Endothelial cell of umbilical vein (primary cell): ENCODE measurements around the gene TNFSF9. TPM values are rescaled to one million over a fixed set of nuclear protein-coding genes. Genes with fewer than 3 reads are reported as not detected.

ENCODE experiments used
- BruUV-seq: library from RNA; stranded (reverse); fragments of 400-500 nt; replicated peaks from 2 replicates; lab custom pipeline; 2021; lab: Mats Ljungman, UMichigan
- CTCF ChIA-PET: fragments of 300-600, 350-600 bp; sonication (Branson Sonifier 250); formaldehyde crosslinking; loops from one replicate; lab custom pipeline; 2021; ENCODE audit warnings: antibody characterized with exemption, inconsistent platforms; lab: Charles Lee
- POLR2A ChIA-PET: fragments of 300-600, 350-600 bp; sonication (Branson Sonifier 250); formaldehyde crosslinking; loops from one replicate; lab custom pipeline; 2021; ENCODE audit warnings: antibody characterized with exemption, inconsistent platforms; lab: Charles Lee
- DNase-seq: peaks from one replicate; pipeline ENCODE4 v3.0.0-alpha.2; 2011; ENCODE audit warnings: low read depth, low spot score
- FAIRE-seq: peaks from 2 replicates; lab custom pipeline; 2011; peaks lifted over from hg19 to GRCh38; lab: Jason Lieb, UNC
- H2AFZ ChIP-seq: 2 replicates; pipeline ENCODE4 v1.6.0; 2012; ENCODE audit warnings: low read depth, low read length, control low read depth, inconsistent platforms
- H3K27ac ChIP-seq: 2 replicates; pipeline ENCODE4 v1.5.1; 2011; ENCODE audit warnings: low read depth, mild to moderate bottlenecking, control low read depth, low read length, moderate library complexity; ENCODE audit not compliant: insufficient read depth
- H3K27me3 ChIP-seq, 2 experiments: 2 replicates each; pipeline versions ENCODE4 v1.6.0 to v1.6.1; 2011; ENCODE audit warnings: low read length in 2 of 2, mixed read lengths in 1 of 2; ENCODE audit not compliant: control insufficient read depth in 2 of 2, insufficient read depth in 2 of 2
- H3K36me3 ChIP-seq, 2 experiments: 2 replicates in 1 of 2; 3 replicates in 1 of 2; pipeline ENCODE4 v1.5.1; 2011; ENCODE audit warnings: low read length in 2 of 2, mild to moderate bottlenecking in 1 of 2, moderate library complexity in 1 of 2; ENCODE audit not compliant: control insufficient read depth in 2 of 2, insufficient read depth in 2 of 2; ENCODE audit errors: extremely low read depth in 1 of 2
- H3K4me1 ChIP-seq: 3 replicates; pipeline ENCODE4 v1.5.1; 2011; ENCODE audit warnings: mild to moderate bottlenecking, low read length; ENCODE audit not compliant: control insufficient read depth, insufficient read depth; ENCODE audit errors: extremely low read depth
- H3K4me2 ChIP-seq: 2 replicates; pipeline ENCODE4 v1.6.1; 2011; ENCODE audit warnings: low read length, control low read depth, mixed read lengths; ENCODE audit not compliant: insufficient read depth
- H3K4me3 ChIP-seq, 3 experiments: fragments of 200-600 bp in 1 of 3; sonication (generic), shearing (Covaris generic) in 1 of 3; replicated peaks in 1 of 3; 2 replicates each; pipeline ENCODE4 v1.5.1; 2011 to 2016; ENCODE audit warnings: control low read depth in 3 of 3, low read length in 3 of 3, mild to moderate bottlenecking in 2 of 3, inconsistent platforms in 1 of 3, low read depth in 1 of 3, moderate library complexity in 1 of 3; ENCODE audit not compliant: insufficient read depth in 1 of 3
- H3K79me2 ChIP-seq: 2 replicates; pipeline ENCODE4 v1.6.0; 2012; ENCODE audit warnings: low read length, inconsistent platforms; ENCODE audit not compliant: control insufficient read depth, insufficient read depth
- H3K9ac ChIP-seq: replicated peaks from 2 replicates; pipeline ENCODE3; 2011; ENCODE audit warnings: low read length, control low read depth; ENCODE audit not compliant: insufficient read depth; ENCODE audit errors: extremely low read depth
- H3K9me1 ChIP-seq: replicated peaks from 3 replicates; pipeline ENCODE4 v1.6.0; 2011; ENCODE audit warnings: mild to moderate bottlenecking, low read length; ENCODE audit not compliant: control insufficient read depth, insufficient read depth; ENCODE audit errors: extremely low read depth
- H3K9me3 ChIP-seq: replicated peaks from 2 replicates; pipeline ENCODE4 v1.5.1; 2012; ENCODE audit warnings: low read length, inconsistent platforms; ENCODE audit not compliant: control insufficient read depth, insufficient read depth
- H4K20me1 ChIP-seq: replicated peaks from 2 replicates; pipeline ENCODE3; 2011; ENCODE audit warnings: mild to moderate bottlenecking, low read length; ENCODE audit not compliant: control insufficient read depth, insufficient read depth; ENCODE audit errors: extremely low read depth
- EZH2 ChIP-seq: IDR thresholded peaks from 2 replicates; pipeline ENCODE4 v1.6.1; 2012; ENCODE audit warnings: borderline replicate concordance, low read depth, mild to moderate bottlenecking, moderate library complexity, low read length, inconsistent platforms; ENCODE audit not compliant: severe bottlenecking
- FOS ChIP-seq: IDR thresholded peaks from 2 replicates; pipeline ENCODE4 v1.6.1; 2011; ENCODE audit warnings: mild to moderate bottlenecking, low read length, moderate library complexity, borderline replicate concordance; ENCODE audit not compliant: insufficient read depth
- GATA2 ChIP-seq: IDR thresholded peaks from 2 replicates; pipeline ENCODE4 v1.7.0; 2011; ENCODE audit warnings: low read depth, mild to moderate bottlenecking, moderate library complexity, mixed read lengths, low read length; ENCODE audit not compliant: insufficient read length, insufficient read depth
- JUN ChIP-seq: IDR thresholded peaks from 2 replicates; pipeline ENCODE4 v1.6.1; 2011; ENCODE audit warnings: borderline replicate concordance, low read depth; ENCODE audit not compliant: insufficient read length, insufficient read depth
- MYC ChIP-seq: IDR thresholded peaks from one replicate; pipeline ENCODE4 v1.6.1; 2011; ENCODE audit warnings: mild to moderate bottlenecking, low read depth, low read length
- POLR2A ChIP-seq: IDR thresholded peaks from 2 replicates; pipeline ENCODE4 v1.6.1; 2012; ENCODE audit warnings: low read depth, mild to moderate bottlenecking, control low read depth, low read length
- POLR2AphosphoS5 ChIP-seq: IDR thresholded peaks from 2 replicates; pipeline ENCODE4 v1.6.1; 2012; ENCODE audit warnings: low read depth, mild to moderate bottlenecking, control low read depth, low read length, moderate library complexity; ENCODE audit not compliant: insufficient read depth
- dilution Hi-C: fragments of 300-500 bp; cut with MboI; formaldehyde crosslinking; loops from one replicate; pipeline ENCODE4 v1.15.0; 2019; ENCODE audit warnings: low sequenced_read_pairs; ENCODE audit not compliant: extremely low pct_ligation_motif_present
- intact Hi-C: fragments of 100-400 bp; cut with micrococcal nuclease; formaldehyde crosslinking; loops from one replicate; pipeline ENCODE4 v1.10.0; 2022
- polyA plus RNA-seq, 4 experiments: library from polyadenylated mRNA; depleted of rRNA in 3 of 4; stranded (reverse) in 3 of 4; unstranded in 1 of 4; fragments of >200 nt; gene quantifications; 2 replicates each; pipeline versions ENCODE4 v1.2.1 to v1.2.3, GENCODE V29; 2011 to 2012; ENCODE audit warnings: missing spikeins in 1 of 4
- total RNA-seq: library from RNA; stranded (reverse); gene quantifications from 2 replicates; pipeline ENCODE4 v1.2.3, GENCODE V29; 2021
- TF ChIP-seq, protein P1 (sequence below), 2 donors: IDR thresholded peaks; 1 replicate in 1 of 2; 2 replicates in 1 of 2; pipeline ENCODE4 v1.5.1; 2011; ENCODE audit warnings: low read length in 2 of 2, mild to moderate bottlenecking in 2 of 2, moderate library complexity in 2 of 2, control low read depth in 1 of 2, inconsistent platforms in 1 of 2, low read depth in 1 of 2; ENCODE audit not compliant: insufficient read depth in 1 of 2; ENCODE audit errors: extremely low read depth in 1 of 2
- TF ChIP-seq, protein P2 (sequence below): IDR thresholded peaks from 2 replicates; pipeline ENCODE4 v1.6.1; 2011; ENCODE audit not compliant: insufficient read depth, insufficient read length

The TNFSF9 gene
- total and polyA plus RNA-seq, 2 donors (not counting 3 experiments of a cell fraction or from before 2014, with no cell fraction given) = 0.52 to 0.53 TPM

DNA sequence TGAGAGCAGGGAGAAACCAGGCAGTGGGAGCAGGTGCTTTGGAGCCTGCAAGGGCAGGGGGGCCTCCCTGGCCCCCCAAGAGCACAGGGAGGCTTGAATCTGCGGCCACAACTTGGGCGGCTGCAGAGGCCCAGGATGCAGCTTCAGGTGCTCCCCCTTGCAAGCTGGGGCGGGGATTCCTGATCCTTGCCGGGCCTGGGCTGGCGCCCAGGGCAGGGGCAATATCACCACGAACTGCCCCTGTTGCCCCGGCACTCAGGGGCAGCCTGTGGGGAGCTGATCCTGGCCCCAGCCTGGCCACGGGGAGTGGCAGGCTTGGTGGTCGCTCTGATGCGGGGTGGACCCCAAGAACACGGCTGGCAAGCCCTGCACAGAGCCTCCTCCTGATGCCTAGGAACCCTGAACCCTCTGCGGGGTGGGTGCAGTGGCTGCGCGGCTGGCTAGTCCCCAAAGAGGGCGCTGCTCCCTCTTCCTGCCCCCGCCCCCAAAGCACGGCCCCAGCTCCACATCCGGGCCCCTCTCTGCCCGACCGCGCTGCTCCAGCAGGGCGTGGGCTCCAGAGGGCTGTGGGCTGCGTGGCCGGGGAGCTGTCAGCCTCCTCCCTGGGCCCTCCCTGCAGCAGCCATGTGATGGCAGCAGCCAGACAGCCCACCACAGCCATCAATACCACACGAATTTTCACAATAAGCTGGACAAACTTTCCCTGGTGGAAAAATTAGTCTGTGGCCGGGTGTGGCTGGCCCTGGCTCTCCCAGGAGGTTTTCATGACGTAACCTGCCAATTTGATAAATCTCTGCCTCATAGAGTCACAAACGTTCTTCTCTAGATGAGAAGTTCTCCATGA lies 21.0 kb downstream of the TNFSF9 start:
- dilution Hi-C loops = no loop called here
- TF ChIP-seq, protein P1, sequence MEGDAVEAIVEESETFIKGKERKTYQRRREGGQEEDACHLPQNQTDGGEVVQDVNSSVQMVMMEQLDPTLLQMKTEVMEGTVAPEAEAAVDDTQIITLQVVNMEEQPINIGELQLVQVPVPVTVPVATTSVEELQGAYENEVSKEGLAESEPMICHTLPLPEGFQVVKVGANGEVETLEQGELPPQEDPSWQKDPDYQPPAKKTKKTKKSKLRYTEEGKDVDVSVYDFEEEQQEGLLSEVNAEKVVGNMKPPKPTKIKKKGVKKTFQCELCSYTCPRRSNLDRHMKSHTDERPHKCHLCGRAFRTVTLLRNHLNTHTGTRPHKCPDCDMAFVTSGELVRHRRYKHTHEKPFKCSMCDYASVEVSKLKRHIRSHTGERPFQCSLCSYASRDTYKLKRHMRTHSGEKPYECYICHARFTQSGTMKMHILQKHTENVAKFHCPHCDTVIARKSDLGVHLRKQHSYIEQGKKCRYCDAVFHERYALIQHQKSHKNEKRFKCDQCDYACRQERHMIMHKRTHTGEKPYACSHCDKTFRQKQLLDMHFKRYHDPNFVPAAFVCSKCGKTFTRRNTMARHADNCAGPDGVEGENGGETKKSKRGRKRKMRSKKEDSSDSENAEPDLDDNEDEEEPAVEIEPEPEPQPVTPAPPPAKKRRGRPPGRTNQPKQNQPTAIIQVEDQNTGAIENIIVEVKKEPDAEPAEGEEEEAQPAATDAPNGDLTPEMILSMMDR (IDR thresholded peaks at IDR 0.05; ENCODE audit: extremely low read depth in 1 of 2, insufficient read depth in 1 of 2, low read depth in 1 of 2, low read length in 2 of 2) = no peak
- TF ChIP-seq POLR2AphosphoS5 (no peak), JUN (no peak), MYC (no peak), FOS (no peak), POLR2A (no peak), EZH2 (no peak), GATA2 (no peak)
- TF ChIP-seq, protein P2, sequence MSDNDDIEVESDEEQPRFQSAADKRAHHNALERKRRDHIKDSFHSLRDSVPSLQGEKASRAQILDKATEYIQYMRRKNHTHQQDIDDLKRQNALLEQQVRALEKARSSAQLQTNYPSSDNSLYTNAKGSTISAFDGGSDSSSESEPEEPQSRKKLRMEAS = no peak
- CTCF ChIA-PET = interaction anchor here (0.6 to 1.2 kb wide), 2 partner anchors 18 to 35 kb away, joined by 3 to 5 read pairs; no protein-coding TSS in a partner anchor

More for the DNA sequence above, 21.0 kb downstream of the TNFSF9 start:
- POLR2A ChIA-PET = no interaction called here
- H2AFZ ChIP-seq = no peak overlapping the region
- H3K27ac ChIP-seq = no peak overlapping the region
- H4K20me1 ChIP-seq = no peaks in the 10 kb centered on the region
- H3K9ac ChIP-seq = no peak overlapping the region
- intact Hi-C loops = no loop called here
- H3K27me3 ChIP-seq = no peaks in the 10 kb centered on the region
- FAIRE-seq = no peak
- BruUV-seq = no TSS peak
- H3K9me1 ChIP-seq = no peaks in the 10 kb centered on the region
- no peak overlapping the region for H3K4me2 ChIP-seq
- H3K79me2 ChIP-seq = no peaks in the 10 kb centered on the region
- H3K9me3 ChIP-seq = no peaks in the 10 kb centered on the region
- H3K4me3 ChIP-seq = no peak overlapping the region
- no peaks in the 10 kb centered on the region for H3K36me3 ChIP-seq
- no peaks in the 10 kb centered on the region for H3K4me1 ChIP-seq
- no peak for DNase-seq
